Dendritic cell treated with granulocyte-macrophage colony-stimulating factor and Interleukin-4, amounts not matched to agents 40 ng/mL and 50 ng/mL, for 4 days (primary cell): ENCODE data around the gene RIPOR2.
"Not testable (repeated sequence)": the region's sequence is repeated elsewhere in the genome, so short reads cannot be mapped to it uniquely, and the experiment has no call there.

Source experiments
- H3K27ac Mint-ChIP-seq: one replicate; pipeline ENCODE4 v1.8.0; 2022; ENCODE audit warnings: mild to moderate bottlenecking, mixed read lengths
- H3K27me3 Mint-ChIP-seq: one replicate; pipeline ENCODE4 v1.8.0; 2022; ENCODE audit warnings: mild to moderate bottlenecking, mixed read lengths
- H3K36me3 Mint-ChIP-seq: one replicate; pipeline ENCODE4 v1.8.0; 2022; ENCODE audit warnings: low read depth, mixed read lengths
- H3K4me1 Mint-ChIP-seq: one replicate; pipeline ENCODE4 v1.8.0; 2022; ENCODE audit warnings: low read depth, mixed read lengths
- H3K4me3 Mint-ChIP-seq: one replicate; pipeline ENCODE4 v1.8.0; 2022; ENCODE audit warnings: mild to moderate bottlenecking, moderate library complexity, mixed read lengths
- H3K9me3 Mint-ChIP-seq: one replicate; pipeline ENCODE4 v1.8.0; 2022; ENCODE audit warnings: mixed read lengths
- intact Hi-C: fragments of 100-400 bp; cut with micrococcal nuclease; formaldehyde crosslinking; loops from one replicate; pipeline ENCODE4 v1.15.0; 2022

Gene RIPOR2

GRCh38 chr6:24777227-24777626 lies 158.5 kb downstream of the RIPOR2 start:
- H3K4me1 Mint-ChIP-seq, result peaks cover 30% of the 10 kb centered on the region
- no peaks in the 10 kb centered on the region for H3K9me3 Mint-ChIP-seq
- H3K27me3 Mint-ChIP-seq, result no peaks in the 10 kb centered on the region
- peaks cover 26% of the 10 kb centered on the region for H3K36me3 Mint-ChIP-seq
- intact Hi-C loops, result loop anchor here (10.0 kb wide), 1 partner anchor 298 kb away; no protein-coding TSS in a partner anchor
- no peak overlapping the region for H3K27ac Mint-ChIP-seq
- no peak overlapping the region for H3K4me3 Mint-ChIP-seq

DNA sequence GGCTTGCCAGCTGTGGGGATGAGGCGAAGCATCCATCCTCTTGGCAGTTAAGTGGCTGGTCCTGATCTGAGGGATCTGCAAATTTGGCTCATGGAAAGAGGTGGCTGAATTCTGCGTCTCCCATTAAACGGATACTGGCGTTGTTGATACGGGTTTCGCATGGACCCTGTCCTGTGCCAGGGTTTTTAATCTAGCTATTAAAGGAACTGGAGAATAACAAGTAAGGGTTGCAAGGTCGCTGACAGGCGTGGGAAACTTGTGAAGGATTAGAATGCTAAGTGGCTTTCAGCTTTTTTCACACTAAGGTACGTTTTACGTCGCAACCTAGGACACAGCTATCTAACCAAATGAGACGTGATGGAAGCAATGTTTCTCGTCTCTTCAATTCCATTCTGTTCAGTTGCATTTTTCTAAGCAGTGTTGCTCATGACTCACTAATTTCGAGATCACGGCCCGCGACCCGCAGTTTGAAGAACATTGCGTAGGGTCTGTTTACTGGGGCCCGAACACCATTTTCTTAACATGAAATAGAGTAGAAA lies 160.2 kb downstream of the RIPOR2 start:
- no peaks in the 10 kb centered on the region for H3K27me3 Mint-ChIP-seq
- intact Hi-C loops, result loop anchor here (2.0 to 10.0 kb wide), 2 partner anchors 55 to 299 kb away; no protein-coding TSS in a partner anchor
- H3K36me3 Mint-ChIP-seq, result peaks cover 11% of the 10 kb centered on the region
- peaks cover 30% of the 10 kb centered on the region for H3K4me1 Mint-ChIP-seq
- peak overlapping the region; percentile 95 for H3K27ac Mint-ChIP-seq
- peak overlapping the region; percentile 99 for H3K4me3 Mint-ChIP-seq
- H3K9me3 Mint-ChIP-seq, result no peaks in the 10 kb centered on the region

GRCh38 chr6:24774696-24775519 lies 160.9 kb downstream of the RIPOR2 start, which contains the start of gene GMNN:
Gene GMNN, plus strand, starts transcription at chr6:24774937. Its CDS starts 2,310 bp downstream, at chr6:24777247.
- peak within 1 kb of the TSS; percentile 95 for H3K27ac Mint-ChIP-seq
- H3K36me3 Mint-ChIP-seq, result peaks cover 9% of the 10 kb centered on the region
- no peaks in the 10 kb centered on the region for H3K9me3 Mint-ChIP-seq
- intact Hi-C loops, result loop anchor here (2.0 to 10.0 kb wide), 3 partner anchors 54 to 300 kb away; no protein-coding TSS in a partner anchor
- H3K4me3 Mint-ChIP-seq, result peak within 1 kb of the TSS; percentile 99
- H3K27me3 Mint-ChIP-seq, result no peaks in the 10 kb centered on the region
- peaks cover 26% of the 10 kb centered on the region for H3K4me1 Mint-ChIP-seq

- intact Hi-C loops, result no loop called here
- peaks cover 9% of the 10 kb centered on the region for H3K4me1 Mint-ChIP-seq
- H3K36me3 Mint-ChIP-seq, result no peaks in the 10 kb centered on the region
- H3K9me3 Mint-ChIP-seq, result no peaks in the 10 kb centered on the region
- peak overlapping the region; percentile 3 for H3K27ac Mint-ChIP-seq
- H3K4me3 Mint-ChIP-seq, result no peak overlapping the region
- H3K27me3 Mint-ChIP-seq, result no peaks in the 10 kb centered on the region
Measured at GRCh38 chr6:24768361-24768760, 167.4 kb downstream of the RIPOR2 start.

- H3K27me3 Mint-ChIP-seq, result no peaks in the 10 kb centered on the region
- H3K36me3 Mint-ChIP-seq, result no peaks in the 10 kb centered on the region
- H3K4me1 Mint-ChIP-seq, result peaks cover 12% of the 10 kb centered on the region
- no peaks in the 10 kb centered on the region for H3K9me3 Mint-ChIP-seq
- H3K27ac Mint-ChIP-seq, result no peak overlapping the region
- H3K4me3 Mint-ChIP-seq, result no peak overlapping the region
- intact Hi-C loops, result loop anchor here (1.0 kb wide), 2 partner anchors 49 to 186 kb away; no protein-coding TSS in a partner anchor
Measured at GRCh38 chr6:24766680-24767462, 168.9 kb downstream of the RIPOR2 start.

GRCh38 chr6:24765968-24766367 lies 169.8 kb downstream of the RIPOR2 start:
- not testable (repeated sequence) for H3K36me3 Mint-ChIP-seq, H3K9me3 Mint-ChIP-seq, H3K27me3 Mint-ChIP-seq, H3K4me3 Mint-ChIP-seq
- H3K27ac Mint-ChIP-seq, result peak overlapping the region; percentile 6
- peaks cover 21% of the 10 kb centered on the region for H3K4me1 Mint-ChIP-seq
- intact Hi-C loops, result loop anchor here (1.0 kb wide), 2 partner anchors 48 to 185 kb away; no protein-coding TSS in a partner anchor

- peak overlapping the region; percentile 6 for H3K27ac Mint-ChIP-seq
- H3K4me3 Mint-ChIP-seq, H3K9me3 Mint-ChIP-seq, intact Hi-C loops, H3K27me3 Mint-ChIP-seq, H3K36me3 Mint-ChIP-seq: not testable (repeated sequence)
- peaks cover 26% of the 10 kb centered on the region for H3K4me1 Mint-ChIP-seq
Measured at GRCh38 chr6:24764833-24765828, 170.6 kb downstream of the RIPOR2 start.

- H3K27ac Mint-ChIP-seq, result peak overlapping the region; percentile 6
- no peak overlapping the region for H3K4me3 Mint-ChIP-seq
- H3K27me3 Mint-ChIP-seq, result no peaks in the 10 kb centered on the region
- peaks cover 33% of the 10 kb centered on the region for H3K4me1 Mint-ChIP-seq
- H3K36me3 Mint-ChIP-seq, result no peaks in the 10 kb centered on the region
- intact Hi-C loops, result no loop called here
- no peaks in the 10 kb centered on the region for H3K9me3 Mint-ChIP-seq
Measured at GRCh38 chr6:24763578-24763977, 172.2 kb downstream of the RIPOR2 start.

DNA sequence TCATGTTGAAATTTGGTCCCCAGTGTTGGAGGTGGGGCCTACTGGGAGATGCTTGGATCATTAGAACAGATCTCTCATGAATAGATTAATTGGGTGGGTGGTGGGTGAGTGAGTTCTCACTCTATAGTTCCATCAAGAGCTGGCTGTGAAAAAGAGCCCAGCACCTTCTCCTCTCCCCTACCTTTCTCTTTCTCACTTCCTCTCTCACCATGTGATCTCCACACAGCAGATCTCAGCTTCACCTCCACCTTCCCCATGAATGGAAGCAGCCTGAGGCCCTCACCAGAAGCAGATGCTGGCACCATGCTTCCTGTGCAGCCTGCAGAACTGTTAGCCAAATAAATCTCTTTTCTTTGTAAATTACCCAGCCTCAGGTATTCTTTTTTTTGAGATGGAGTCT lies 173.9 kb downstream of the RIPOR2 start:
- peaks cover 46% of the 10 kb centered on the region for H3K4me1 Mint-ChIP-seq
- no peak overlapping the region for H3K27ac Mint-ChIP-seq
- H3K27me3 Mint-ChIP-seq, result no peaks in the 10 kb centered on the region
- H3K36me3 Mint-ChIP-seq, result no peaks in the 10 kb centered on the region
- no peaks in the 10 kb centered on the region for H3K9me3 Mint-ChIP-seq
- intact Hi-C loops, result no loop called here
- H3K4me3 Mint-ChIP-seq, result no peak overlapping the region

GRCh38 chr6:24761193-24761835 lies 174.4 kb downstream of the RIPOR2 start:
- intact Hi-C loops, result no loop called here
- Mint-ChIP-seq H3K36me3 (no peaks in the 10 kb centered on the region), H3K27ac (no peak overlapping the region), H3K4me1 (peaks cover 46% of the 10 kb centered on the region), H3K4me3 (no peak overlapping the region), H3K9me3 (no peaks in the 10 kb centered on the region), H3K27me3 (no peaks in the 10 kb centered on the region)

GRCh38 chr6:24760210-24760609 lies 175.6 kb downstream of the RIPOR2 start:
- intact Hi-C loops, result no loop called here

GRCh38 chr6:24759718-24760117 lies 176.0 kb downstream of the RIPOR2 start:
- Mint-ChIP-seq H3K36me3 (no peaks in the 10 kb centered on the region), H3K9me3 (no peaks in the 10 kb centered on the region), H3K4me1 (peaks cover 45% of the 10 kb centered on the region), H3K4me3 (no peak overlapping the region), H3K27ac (peak overlapping the region; percentile 67), H3K27me3 (no peaks in the 10 kb centered on the region)
- intact Hi-C loops, result no loop called here

More at GRCh38 chr6:24760210-24760609, 175.6 kb downstream of the RIPOR2 start:
- no peaks in the 10 kb centered on the region for H3K9me3 Mint-ChIP-seq
- H3K4me1 Mint-ChIP-seq, result peaks cover 46% of the 10 kb centered on the region
- no peaks in the 10 kb centered on the region for H3K36me3 Mint-ChIP-seq
- peak overlapping the region; percentile 67 for H3K27ac Mint-ChIP-seq
- no peak overlapping the region for H3K4me3 Mint-ChIP-seq
- no peaks in the 10 kb centered on the region for H3K27me3 Mint-ChIP-seq
